AML-193 (cell line): ENCODE results near the gene ERC1.

Experiments
- DNase-seq, 2 experiments: peaks; one replicate each; lab custom pipeline; 2025; lab: John Stamatoyannopoulos, UW

ERC1 gene

GRCh38 chr12:1510056-1510812 lies 519.2 kb downstream of the ERC1 start:
- DNase-seq, result no peak

- DNase-seq, result no peak
These were observed 524.0 kb downstream of the ERC1 start for GRCh38 chr12:1515010-1515409.

- DNase-seq, result no peak
These were observed 524.4 kb downstream of the ERC1 start for GRCh38 chr12:1515428-1515827.

GRCh38 chr12:1517007-1517406 lies 526.0 kb downstream of the ERC1 start:
- DNase-seq, result no peak

- no peak for DNase-seq
These were observed 526.9 kb downstream of the ERC1 start for GRCh38 chr12:1517734-1518525.

GRCh38 chr12:1518591-1519516 lies 527.8 kb downstream of the ERC1 start:
- no peak for DNase-seq

- no peak for DNase-seq
These were observed 528.6 kb downstream of the ERC1 start for GRCh38 chr12:1519642-1520041.

GRCh38 chr12:1523046-1523445 lies 532.0 kb downstream of the ERC1 start:
- no peak for DNase-seq

- DNase-seq, result no peak
These were observed 532.6 kb downstream of the ERC1 start for GRCh38 chr12:1523558-1524050.

- DNase-seq, result no peak
These were observed 534.8 kb downstream of the ERC1 start for GRCh38 chr12:1525858-1526257.

- no peak for DNase-seq
These were observed 536.8 kb downstream of the ERC1 start for GRCh38 chr12:1527789-1528188.

GRCh38 chr12:1528791-1529190 lies 537.8 kb downstream of the ERC1 start:
- no peak for DNase-seq

GRCh38 chr12:1529228-1529861 lies 538.3 kb downstream of the ERC1 start:
- DNase-seq, result no peak

- DNase-seq, result no peak
These were observed 539.0 kb downstream of the ERC1 start for GRCh38 chr12:1529862-1530591.

GRCh38 chr12:1530592-1531152 lies 539.6 kb downstream of the ERC1 start:
- no peak for DNase-seq

- no peak for DNase-seq
These were observed 540.2 kb downstream of the ERC1 start for GRCh38 chr12:1531153-1531653.

GRCh38 chr12:1531654-1532374 lies 540.8 kb downstream of the ERC1 start:
- DNase-seq, result no peak

GRCh38 chr12:1532375-1533165 lies 541.5 kb downstream of the ERC1 start:
- no peak for DNase-seq

- DNase-seq, result peak; percentile 40 to 51
These were observed 542.2 kb downstream of the ERC1 start for GRCh38 chr12:1533205-1533601.
